ENCODE measurements around the gene TULP4. TPM values are rescaled to one million over a fixed set of nuclear protein-coding genes. Genes with fewer than 3 reads are reported as not detected.

TULP4 gene
- total RNA-seq, 1 experiment from 2014 or later, result 64.6 TPM

DNA sequence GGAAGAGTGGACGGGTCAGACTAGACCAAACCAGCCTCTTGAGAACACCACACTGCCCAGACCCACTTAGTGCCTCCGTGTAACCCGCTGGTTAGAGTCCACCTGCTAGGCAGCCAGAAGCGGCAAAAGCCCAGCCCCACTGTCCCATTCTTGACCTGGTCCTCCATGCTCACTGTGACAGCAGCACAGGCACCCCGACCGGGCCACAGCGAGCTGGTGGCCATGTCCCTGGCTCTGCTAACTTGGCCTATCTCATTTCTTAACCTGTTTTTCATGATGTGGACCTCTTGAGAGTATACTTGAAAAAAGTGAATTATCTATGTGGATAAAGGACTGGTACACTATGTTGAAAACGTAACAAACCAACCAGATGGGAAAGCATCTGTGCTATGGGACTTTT, 202.7 kb downstream of the TULP4 start:
- Histone ChIP-seq H3K4ac (ENCODE audit: low read depth, low read length) (no peak overlapping the region), H2AFZ (ENCODE audit: low read length) (no peak overlapping the region), H3K23me2 (ENCODE audit: insufficient read length, low read depth, low read length, poor library complexity, severe bottlenecking) (no peaks in the 10 kb centered on the region), H3K4me2 (ENCODE audit: insufficient read depth, insufficient read length, low read length) (no peak overlapping the region), H3K4me1 (ENCODE audit: insufficient read depth, low read length) (no peaks in the 10 kb centered on the region), H3K27ac (ENCODE audit: insufficient read length, low read depth, low read length) (no peak overlapping the region), H2BK12ac (ENCODE audit: insufficient read length, low read depth, low read length) (no peak overlapping the region), H3K18ac (ENCODE audit: insufficient read length, low read depth, low read length) (no peak overlapping the region), H3K79me1 (ENCODE audit: insufficient read depth, low read depth, low read length, poor library complexity, severe bottlenecking) (no peaks in the 10 kb centered on the region), H2BK15ac (ENCODE audit: low read depth, low read length) (no peak overlapping the region), H2BK120ac (ENCODE audit: low read depth, low read length, poor library complexity, severe bottlenecking) (no peak overlapping the region), H3T11ph (ENCODE audit: low read length) (no peak overlapping the region), H2BK5ac (ENCODE audit: insufficient read length, low read length) (no peak overlapping the region), H2BK20ac (ENCODE audit: low read depth, low read length, poor library complexity, severe bottlenecking) (no peak overlapping the region), H4K20me1 (ENCODE audit: control insufficient read depth, insufficient read depth, insufficient read length) (no peaks in the 10 kb centered on the region), H4K5ac (ENCODE audit: insufficient read length, low read depth, low read length) (no peak overlapping the region), H3K9me3 (ENCODE audit: control insufficient read depth, low read depth, low read length) (no peaks in the 10 kb centered on the region), H4K8ac (replicated peaks; ENCODE audit: insufficient read length, low read depth, low read length) (no peak overlapping the region), H3K23ac (ENCODE audit: insufficient read length, low read depth, low read length) (no peak overlapping the region), H3K14ac (ENCODE audit: insufficient read depth, low read length) (no peak overlapping the region; the same call in 1 of the 2 replicates), H3K56ac (ENCODE audit: insufficient read length, low read depth, low read length) (no peak overlapping the region), H3K27me3 (ENCODE audit: insufficient read depth, low read length) (no peaks in the 10 kb centered on the region), H2AK5ac (ENCODE audit: insufficient read length, low read length) (no peak overlapping the region), H3K9ac (ENCODE audit: extremely low read depth, insufficient read length, low read length) (no peak overlapping the region), H4K91ac (ENCODE audit: insufficient read length, low read depth, low read length) (no peak overlapping the region), H3K79me2 (ENCODE audit: insufficient read depth, low read length) (peaks cover 2% of the 10 kb centered on the region; the same call in 1 of the 2 replicates)
- no CpG with 5 or more reads among the region's 8 CpGs for WGBS (ENCODE audit: extremely low coverage, insufficient read length, low lambda C conversion rate)
- no peak overlapping the region for H3K27ac Mint-ChIP-seq
- TF ChIP-seq, protein P1, sequence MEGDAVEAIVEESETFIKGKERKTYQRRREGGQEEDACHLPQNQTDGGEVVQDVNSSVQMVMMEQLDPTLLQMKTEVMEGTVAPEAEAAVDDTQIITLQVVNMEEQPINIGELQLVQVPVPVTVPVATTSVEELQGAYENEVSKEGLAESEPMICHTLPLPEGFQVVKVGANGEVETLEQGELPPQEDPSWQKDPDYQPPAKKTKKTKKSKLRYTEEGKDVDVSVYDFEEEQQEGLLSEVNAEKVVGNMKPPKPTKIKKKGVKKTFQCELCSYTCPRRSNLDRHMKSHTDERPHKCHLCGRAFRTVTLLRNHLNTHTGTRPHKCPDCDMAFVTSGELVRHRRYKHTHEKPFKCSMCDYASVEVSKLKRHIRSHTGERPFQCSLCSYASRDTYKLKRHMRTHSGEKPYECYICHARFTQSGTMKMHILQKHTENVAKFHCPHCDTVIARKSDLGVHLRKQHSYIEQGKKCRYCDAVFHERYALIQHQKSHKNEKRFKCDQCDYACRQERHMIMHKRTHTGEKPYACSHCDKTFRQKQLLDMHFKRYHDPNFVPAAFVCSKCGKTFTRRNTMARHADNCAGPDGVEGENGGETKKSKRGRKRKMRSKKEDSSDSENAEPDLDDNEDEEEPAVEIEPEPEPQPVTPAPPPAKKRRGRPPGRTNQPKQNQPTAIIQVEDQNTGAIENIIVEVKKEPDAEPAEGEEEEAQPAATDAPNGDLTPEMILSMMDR (conservative IDR thresholded peaks at IDR 0.05), result no peak
- H3K4me1 Mint-ChIP-seq, result peaks cover 13 to 15% of the 10 kb centered on the region in 2 experiments
- peaks cover 0 to 7% (median 0%) of the 10 kb centered on the region in 3 experiments; a peak in 3 of 7 replicates for H3K36me3 Mint-ChIP-seq (ENCODE audit: insufficient read depth in 1 of 3, low read depth in 3 of 3)
- H3K4me3 Mint-ChIP-seq, result no peak overlapping the region
- no peaks in the 10 kb centered on the region; the same call in 1 of the 2 replicates for H3K27me3 Mint-ChIP-seq (ENCODE audit: low read depth)
- no peaks in the 10 kb centered on the region for H3K9me3 Mint-ChIP-seq
- no peak for DNase-seq

Measured in H9 (cell line).